NK-92 (cell line): ENCODE measurements around the gene ALKBH3.

ENCODE experiments used
- DNase-seq: peaks from one replicate; lab custom pipeline; 2025; ENCODE audit not compliant: unreplicated experiment; lab: John Stamatoyannopoulos, UW

The ALKBH3 gene

GRCh38 chr11:43880640-43881159 is at the start of gene ALKBH3:
Gene ALKBH3 (plus strand): TSS chr11:43880831. CDS start chr11:43882653, 1,822 bp downstream.
- peak; percentile 22 for DNase-seq

GRCh38 chr11:43830928-43831440 is 49.6 kb upstream of the ALKBH3 start:
- DNase-seq: no peak

GRCh38 chr11:43832536-43832935 is 48.1 kb upstream of the ALKBH3 start:
- no peak for DNase-seq

- DNase-seq: no peak
These were observed 47.0 kb upstream of the ALKBH3 start for GRCh38 chr11:43833657-43834073.

- DNase-seq: no peak
These were observed 46.3 kb upstream of the ALKBH3 start for GRCh38 chr11:43834286-43834685.

- no peak for DNase-seq
These were observed 45.5 kb upstream of the ALKBH3 start for GRCh38 chr11:43835104-43835503.

- no peak for DNase-seq
These were observed 42.8 kb upstream of the ALKBH3 start for GRCh38 chr11:43837879-43838278.

GRCh38 chr11:43842021-43842420 is 38.6 kb upstream of the ALKBH3 start:
- DNase-seq: no peak

GRCh38 chr11:43845816-43846215 is 34.8 kb upstream of the ALKBH3 start:
- no peak for DNase-seq

GRCh38 chr11:43852057-43852636 is 28.5 kb upstream of the ALKBH3 start:
- DNase-seq: no peak

GRCh38 chr11:43853781-43854180 is 26.9 kb upstream of the ALKBH3 start:
- DNase-seq: no peak

- DNase-seq: no peak
These were observed 23.6 kb upstream of the ALKBH3 start for GRCh38 chr11:43856993-43857392.

GRCh38 chr11:43861141-43861540 is 19.5 kb upstream of the ALKBH3 start:
- DNase-seq: no peak

- DNase-seq: no peak
These were observed 14.1 kb upstream of the ALKBH3 start for GRCh38 chr11:43866520-43866919.

- no peak for DNase-seq
These were observed 13.7 kb upstream of the ALKBH3 start for GRCh38 chr11:43866969-43867368.

- DNase-seq: no peak
These were observed 11.6 kb upstream of the ALKBH3 start for GRCh38 chr11:43868852-43869567.

- DNase-seq: no peak
These were observed 9.6 kb upstream of the ALKBH3 start for GRCh38 chr11:43871051-43871450.

GRCh38 chr11:43872995-43873394 is 7.6 kb upstream of the ALKBH3 start:
- no peak for DNase-seq

GRCh38 chr11:43874078-43874477 is 6.6 kb upstream of the ALKBH3 start:
- no peak for DNase-seq

- no peak for DNase-seq
These were observed 5.9 kb upstream of the ALKBH3 start for GRCh38 chr11:43874738-43875137.

- no peak for DNase-seq
These were observed 617 bp upstream of the ALKBH3 start for GRCh38 chr11:43879789-43880639.
